ENCODE data around the gene ZNF90. TPM values are rescaled to one million over a fixed set of nuclear protein-coding genes. Genes with fewer than 3 reads are reported as not detected.
"Not testable (repeated sequence)": the region's sequence is repeated elsewhere in the genome, so short reads cannot be mapped to it uniquely, and the experiment has no call there.

The ZNF90 gene
- total RNA-seq, 2 experiments from 2014 or later, result 2.9 to 3.7 TPM

GRCh38 chr19:20124879-20125278, 47.1 kb downstream of the ZNF90 start:
- ChIA-PET CTCF (no interaction called here), POLR2A (no interaction called here)
- H3K27ac Mint-ChIP-seq, result no peak overlapping the region
- no peaks in the 10 kb centered on the region for H3K27me3 Mint-ChIP-seq
- H3K36me3 Mint-ChIP-seq (ENCODE audit: low read depth), result peaks cover 67% of the 10 kb centered on the region
- H3K4me1 Mint-ChIP-seq (ENCODE audit: low read depth), result no peaks in the 10 kb centered on the region
- peaks cover 10% of the 10 kb centered on the region for H3K9me3 Mint-ChIP-seq
- Histone ChIP-seq H3K27me3 (ENCODE audit: control insufficient read depth in 1 of 2, insufficient read depth in 2 of 2, low read length in 2 of 2) (no peaks in the 10 kb centered on the region), H3K4me1 (ENCODE audit: insufficient read depth, low read length) (no peaks in the 10 kb centered on the region), H3K36me3 (ENCODE audit: insufficient read depth, low read length) (no peaks in the 10 kb centered on the region), H3K4me3 (ENCODE audit: low read length) (no peak overlapping the region), H3K27ac (ENCODE audit: low read depth in 1 of 2, low read length in 2 of 2) (no peak overlapping the region), H3K9me3 (ENCODE audit: control insufficient read depth in 1 of 2, insufficient read depth in 1 of 2, low read length in 2 of 2) (peaks cover 30 to 85% of the 10 kb centered on the region in 2 experiments)
- TF ChIP-seq, protein P1, sequence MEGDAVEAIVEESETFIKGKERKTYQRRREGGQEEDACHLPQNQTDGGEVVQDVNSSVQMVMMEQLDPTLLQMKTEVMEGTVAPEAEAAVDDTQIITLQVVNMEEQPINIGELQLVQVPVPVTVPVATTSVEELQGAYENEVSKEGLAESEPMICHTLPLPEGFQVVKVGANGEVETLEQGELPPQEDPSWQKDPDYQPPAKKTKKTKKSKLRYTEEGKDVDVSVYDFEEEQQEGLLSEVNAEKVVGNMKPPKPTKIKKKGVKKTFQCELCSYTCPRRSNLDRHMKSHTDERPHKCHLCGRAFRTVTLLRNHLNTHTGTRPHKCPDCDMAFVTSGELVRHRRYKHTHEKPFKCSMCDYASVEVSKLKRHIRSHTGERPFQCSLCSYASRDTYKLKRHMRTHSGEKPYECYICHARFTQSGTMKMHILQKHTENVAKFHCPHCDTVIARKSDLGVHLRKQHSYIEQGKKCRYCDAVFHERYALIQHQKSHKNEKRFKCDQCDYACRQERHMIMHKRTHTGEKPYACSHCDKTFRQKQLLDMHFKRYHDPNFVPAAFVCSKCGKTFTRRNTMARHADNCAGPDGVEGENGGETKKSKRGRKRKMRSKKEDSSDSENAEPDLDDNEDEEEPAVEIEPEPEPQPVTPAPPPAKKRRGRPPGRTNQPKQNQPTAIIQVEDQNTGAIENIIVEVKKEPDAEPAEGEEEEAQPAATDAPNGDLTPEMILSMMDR (IDR thresholded peaks at IDR 0.05), result no peak
- ATAC-seq (ENCODE audit: poor library complexity) (no peak), DNase-seq (no peak)
- no peak overlapping the region for H3K4me3 Mint-ChIP-seq
- intact Hi-C loops (cut with DNase I, micrococcal nuclease), result no loop called here

DNA sequence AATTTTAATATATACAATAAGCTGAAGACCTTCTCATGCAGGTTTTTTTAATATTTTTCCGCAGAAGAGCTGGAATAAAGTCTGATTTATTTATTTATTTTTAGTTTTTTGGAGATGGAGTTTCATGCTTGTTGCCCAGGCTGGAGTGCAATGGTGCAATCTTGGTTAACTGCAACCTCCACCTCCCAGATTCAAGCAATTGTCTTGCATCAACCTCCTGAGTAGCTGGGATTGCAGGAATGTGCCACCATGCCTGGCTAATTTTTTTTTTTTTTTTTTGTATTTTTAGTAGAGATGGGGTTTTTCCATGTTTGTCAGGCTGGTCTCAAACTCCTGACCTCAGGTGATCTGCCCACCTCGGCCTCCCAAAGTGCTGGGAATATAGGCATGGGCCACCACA, 55.1 kb downstream of the ZNF90 start:
- ATAC-seq (ENCODE audit: poor library complexity); H3K27ac Mint-ChIP-seq; H3K36me3 ChIP-seq (ENCODE audit: insufficient read depth, low read length); POLR2A ChIA-PET; intact Hi-C loops (cut with DNase I, micrococcal nuclease); H3K27me3 Mint-ChIP-seq; H3K27ac ChIP-seq (ENCODE audit: low read depth in 1 of 2, low read length in 2 of 2); H3K4me3 Mint-ChIP-seq; H3K4me3 ChIP-seq (ENCODE audit: low read length); H3K4me1 ChIP-seq (ENCODE audit: insufficient read depth, low read length); DNase-seq; H3K27me3 ChIP-seq (ENCODE audit: control insufficient read depth in 1 of 2, insufficient read depth in 2 of 2, low read length in 2 of 2); H3K4me1 Mint-ChIP-seq (ENCODE audit: low read depth): not testable (repeated sequence)
- peaks cover 13% of the 10 kb centered on the region for H3K9me3 Mint-ChIP-seq
- CTCF ChIA-PET, result interaction anchor here (0.8 kb wide), 1 partner anchor 173 kb away, joined by 3 read pairs; no protein-coding TSS in a partner anchor
- peaks cover 22 to 31% of the 10 kb centered on the region in 2 experiments for H3K9me3 ChIP-seq (ENCODE audit: control insufficient read depth in 1 of 2, insufficient read depth in 1 of 2, low read length in 2 of 2)
- H3K36me3 Mint-ChIP-seq (ENCODE audit: low read depth), result peaks cover 40% of the 10 kb centered on the region

DNA sequence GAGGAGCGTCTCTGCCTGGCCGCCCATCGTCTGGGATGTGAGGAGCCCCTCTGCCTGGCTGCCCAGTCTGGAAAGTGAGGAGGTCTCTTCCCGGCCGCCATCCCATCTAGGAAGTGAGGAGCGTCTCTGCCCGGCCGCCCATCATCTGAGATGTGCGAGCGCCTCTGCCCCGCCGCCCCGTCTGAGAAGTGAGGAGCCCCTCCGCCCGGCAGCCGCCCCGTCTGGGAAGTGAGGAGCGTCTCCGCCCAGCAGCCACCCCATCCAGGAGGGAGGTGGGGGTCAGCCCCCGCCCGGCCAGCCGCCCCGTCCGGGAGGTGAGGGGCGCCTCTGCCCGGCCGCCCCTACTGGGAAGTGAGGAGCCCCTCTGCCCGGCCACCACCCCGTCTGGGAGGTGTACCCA, 59.9 kb downstream of the ZNF90 start:
- H3K27ac Mint-ChIP-seq; H3K4me3 Mint-ChIP-seq; H3K4me1 ChIP-seq (ENCODE audit: insufficient read depth, low read length); H3K27me3 Mint-ChIP-seq; H3K4me1 Mint-ChIP-seq (ENCODE audit: low read depth); CTCF ChIA-PET; POLR2A ChIA-PET; H3K27me3 ChIP-seq (ENCODE audit: control insufficient read depth in 1 of 2, insufficient read depth in 2 of 2, low read length in 2 of 2); ATAC-seq (ENCODE audit: poor library complexity); intact Hi-C loops (cut with DNase I, micrococcal nuclease); H3K4me3 ChIP-seq (ENCODE audit: low read length); H3K27ac ChIP-seq (ENCODE audit: low read depth in 1 of 2, low read length in 2 of 2); H3K36me3 ChIP-seq (ENCODE audit: insufficient read depth, low read length); DNase-seq: not testable (repeated sequence)
- H3K9me3 ChIP-seq (ENCODE audit: control insufficient read depth in 1 of 2, insufficient read depth in 1 of 2, low read length in 2 of 2), result peaks cover 15 to 31% of the 10 kb centered on the region in 2 experiments
- peaks cover 10% of the 10 kb centered on the region for H3K9me3 Mint-ChIP-seq
- peaks cover 20% of the 10 kb centered on the region for H3K36me3 Mint-ChIP-seq (ENCODE audit: low read depth)

DNA sequence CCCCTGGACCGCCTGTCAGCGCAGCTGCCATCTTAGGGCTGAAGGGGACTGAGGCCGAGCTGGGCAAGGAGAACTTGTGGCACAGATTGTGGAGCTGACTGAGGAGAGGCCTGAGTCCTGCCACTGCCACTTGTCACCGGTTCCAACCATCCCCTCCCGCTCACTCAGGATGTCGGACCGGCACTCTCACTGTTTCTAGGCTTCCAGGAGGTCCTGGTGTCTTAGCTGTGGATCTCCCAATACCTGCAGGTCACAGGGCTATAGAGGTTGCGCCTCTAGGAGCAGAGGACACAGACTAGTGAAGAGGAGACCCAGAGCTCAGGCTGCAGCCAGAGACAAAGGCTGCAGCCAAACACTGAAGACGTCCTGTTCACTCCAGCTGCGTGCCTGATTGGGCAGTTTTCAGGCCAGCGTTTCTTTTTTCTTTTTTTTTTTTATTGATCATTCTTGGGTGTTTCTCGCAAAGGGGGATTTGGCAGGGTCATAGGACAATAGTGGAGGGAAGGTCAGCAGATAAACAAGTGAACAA, 73.9 kb downstream of the ZNF90 start:
- Histone ChIP-seq H3K4me3 (ENCODE audit: low read length) (no peak overlapping the region), H3K4me1 (ENCODE audit: insufficient read depth, low read length) (no peaks in the 10 kb centered on the region), H3K27ac (ENCODE audit: low read depth in 1 of 2, low read length in 2 of 2) (no peak overlapping the region), H3K27me3 (ENCODE audit: control insufficient read depth in 1 of 2, insufficient read depth in 2 of 2, low read length in 2 of 2) (no peaks in the 10 kb centered on the region), H3K36me3 (ENCODE audit: insufficient read depth, low read length) (no peaks in the 10 kb centered on the region), H3K9me3 (ENCODE audit: control insufficient read depth in 1 of 2, insufficient read depth in 1 of 2, low read length in 2 of 2) (peaks cover 0 to 17% of the 10 kb centered on the region in 2 experiments)
- no peaks in the 10 kb centered on the region for H3K4me1 Mint-ChIP-seq (ENCODE audit: low read depth)
- no peaks in the 10 kb centered on the region for H3K36me3 Mint-ChIP-seq (ENCODE audit: low read depth)
- CTCF ChIA-PET, result no interaction called here
- TF ChIP-seq, protein P1 (IDR thresholded peaks at IDR 0.05), result no peak
- peaks cover 2% of the 10 kb centered on the region for H3K9me3 Mint-ChIP-seq
- ATAC-seq (ENCODE audit: poor library complexity) (no peak), DNase-seq (no peak)
- POLR2A ChIA-PET, result no interaction called here
- no peaks in the 10 kb centered on the region for H3K27me3 Mint-ChIP-seq
- no peak overlapping the region for H3K4me3 Mint-ChIP-seq
- no peak overlapping the region for H3K27ac Mint-ChIP-seq
- intact Hi-C loops (cut with DNase I, micrococcal nuclease), result no loop called here

- intact Hi-C loops (cut with DNase I, micrococcal nuclease); CTCF ChIA-PET; DNase-seq: not testable (repeated sequence)
Observed at GRCh38 chr19:20152506-20152905, 74.7 kb downstream of the ZNF90 start.

More at GRCh38 chr19:20152506-20152905, 74.7 kb downstream of the ZNF90 start:
- POLR2A ChIA-PET; H3K27ac Mint-ChIP-seq; H3K36me3 Mint-ChIP-seq (ENCODE audit: low read depth); H3K27me3 Mint-ChIP-seq; H3K4me1 ChIP-seq (ENCODE audit: insufficient read depth, low read length); H3K36me3 ChIP-seq (ENCODE audit: insufficient read depth, low read length); H3K4me3 Mint-ChIP-seq; H3K9me3 Mint-ChIP-seq; H3K27ac ChIP-seq (ENCODE audit: low read depth in 1 of 2, low read length in 2 of 2); H3K4me1 Mint-ChIP-seq (ENCODE audit: low read depth); ATAC-seq (ENCODE audit: poor library complexity); H3K4me3 ChIP-seq (ENCODE audit: low read length); H3K27me3 ChIP-seq (ENCODE audit: control insufficient read depth in 1 of 2, insufficient read depth in 2 of 2, low read length in 2 of 2): not testable (repeated sequence)
- peaks cover 0 to 17% of the 10 kb centered on the region in 2 experiments for H3K9me3 ChIP-seq (ENCODE audit: control insufficient read depth in 1 of 2, insufficient read depth in 1 of 2, low read length in 2 of 2)

All from CD4-positive, alpha-beta T cell (primary cell).